A549 (cell line): ENCODE results near the gene TACC3. TPM values are rescaled to one million over a fixed set of nuclear protein-coding genes. Genes with fewer than 3 reads are reported as not detected.

Experiments
- ATAC-seq, 2 experiments: fragments of 200-7000 bp in 1 of 2; fragments of >200 bp in 1 of 2; cut with Nextera tagmentation in 1 of 2; cut with Tn5 transposase in 1 of 2; 3 replicates each; pipeline versions ENCODE4 v1.8.0 to v1.9.1; 2018 to 2020; ENCODE audit warnings: mild to moderate bottlenecking in 1 of 2, moderate library complexity in 1 of 2
- CTCF ChIA-PET: fragments of 300-600 bp; sonication (Branson Sonifier 250); formaldehyde crosslinking; extraction: SDS; loops from one replicate; lab custom pipeline; 2021; ENCODE audit warnings: antibody characterized with exemption, inconsistent platforms; lab: Yijun Ruan, JAX
- POLR2A ChIA-PET: fragments of 350-600 bp; formaldehyde crosslinking; extraction: SDS; loops from one replicate; lab custom pipeline; 2021; ENCODE audit warnings: antibody characterized with exemption, inconsistent platforms; lab: Yijun Ruan, JAX
- DNase-seq, 2 experiments: peaks; one replicate each; pipeline versions ENCODE4 v3.0.0 to v3.0.0-alpha.2; 2011 to 2016; ENCODE audit warnings: low read depth in 1 of 2, low spot score in 1 of 2
- FAIRE-seq: peaks from 2 replicates; lab custom pipeline; 2011; peaks lifted over from hg19 to GRCh38; lab: Jason Lieb, UNC
- H3K27ac ChIP-seq, 2 experiments: fragments of >200 bp; sonication (Bioruptor Twin); formaldehyde crosslinking; 3 replicates each; pipeline ENCODE4 v1.5.1; 2016 to 2017
- H3K4me1 ChIP-seq: fragments of >200 bp; sonication (Bioruptor Twin); formaldehyde crosslinking; 3 replicates; pipeline ENCODE4 v1.6.1; 2016
- H3K4me2 ChIP-seq: fragments of >200 bp; sonication (Bioruptor Twin); formaldehyde crosslinking; 3 replicates; pipeline ENCODE4 v1.6.1; 2016
- H3K4me3 ChIP-seq: fragments of >200 bp; sonication (Bioruptor Twin); formaldehyde crosslinking; 3 replicates; pipeline ENCODE4 v1.5.1; 2016
- H3K9me3 ChIP-seq: fragments of >200 bp; sonication (Bioruptor Twin); formaldehyde crosslinking; 3 replicates; pipeline ENCODE4 v1.6.1; 2016
- ATOH8 ChIP-seq: fragments of 250-450 bp; sonication (Bioruptor Pico); IDR thresholded peaks from 2 replicates; pipeline ENCODE4 v1.5.0; 2020; ENCODE audit warnings: low read depth, mild to moderate bottlenecking, moderate library complexity
- BHLHE40 ChIP-seq: IDR thresholded peaks from 2 replicates; pipeline ENCODE4 v1.6.1; 2012; ENCODE audit warnings: low read depth, low read length, inconsistent platforms
- CBX8 ChIP-seq: fragments of 200-600 bp; sonication (generic); IDR thresholded peaks from 2 replicates; pipeline ENCODE4 v1.6.1; 2016
- CTCF ChIP-seq: fragments of >200 bp; sonication (Bioruptor Twin); formaldehyde crosslinking; IDR thresholded peaks from 3 replicates; pipeline ENCODE4 v1.5.1; 2016
- FOSB ChIP-seq: fragments of 250-450 bp; sonication (Bioruptor Pico); IDR thresholded peaks from 2 replicates; pipeline ENCODE4 v1.5.0; 2020; ENCODE audit warnings: mild to moderate bottlenecking, moderate library complexity
- FOXS1 ChIP-seq: fragments of 250-450 bp; sonication (Bioruptor Pico); IDR thresholded peaks from 2 replicates; pipeline ENCODE4 v1.5.0; 2020; ENCODE audit warnings: mild to moderate bottlenecking, moderate library complexity
- HDAC2 ChIP-seq: fragments of 200-600 bp; sonication (generic); IDR thresholded peaks from 2 replicates; pipeline ENCODE4 v1.6.1; 2016
- HEYL ChIP-seq: fragments of 250-450 bp; sonication (Bioruptor Pico); IDR thresholded peaks from 2 replicates; pipeline ENCODE4 v1.8.0; 2021; ENCODE audit warnings: mild to moderate bottlenecking, moderate library complexity
- HOXA7 ChIP-seq: fragments of 250-450 bp; sonication (Bioruptor Pico); IDR thresholded peaks from 2 replicates; pipeline ENCODE4 v1.5.0; 2020; ENCODE audit warnings: mild to moderate bottlenecking, moderate library complexity
- KDM1A ChIP-seq: fragments of 200-600 bp; sonication (generic); IDR thresholded peaks from 2 replicates; pipeline ENCODE4 v1.6.1; 2016; ENCODE audit warnings: low read depth, mild to moderate bottlenecking
- MAFK ChIP-seq: fragments of 450-650 bp; IDR thresholded peaks from 2 replicates; pipeline ENCODE4 v1.6.1; 2014; ENCODE audit not compliant: partially characterized antibody
- MAZ ChIP-seq: fragments of 150-350 bp; IDR thresholded peaks from 2 replicates; pipeline ENCODE4 v1.6.1; 2014; ENCODE audit warnings: antibody characterized with exemption, low read depth, low read length, borderline replicate concordance
- NFE2L2 ChIP-seq: fragments of 150-350 bp; conservative IDR thresholded peaks from 2 replicates; pipeline ENCODE4 v1.6.1; 2014; ENCODE audit warnings: low read length
- NPAS2 ChIP-seq: fragments of 250-450 bp; sonication (Bioruptor Pico); IDR thresholded peaks from 2 replicates; pipeline ENCODE4 v1.8.0; 2022; ENCODE audit warnings: mild to moderate bottlenecking, moderate library complexity, borderline replicate concordance
- PBX3 ChIP-seq: IDR thresholded peaks from 2 replicates; pipeline ENCODE4 v1.6.1; 2012
- POLR2A ChIP-seq: IDR thresholded peaks from 2 replicates; pipeline ENCODE4 v1.6.1; 2012; ENCODE audit warnings: mild to moderate bottlenecking, low read length
- RAD21 ChIP-seq, 2 experiments: fragments of >200 bp in 1 of 2; sonication (Bioruptor Twin) in 1 of 2; formaldehyde crosslinking in 1 of 2; IDR thresholded peaks in 1 of 2; conservative IDR thresholded peaks in 1 of 2; 2 replicates in 1 of 2; 3 replicates in 1 of 2; pipeline ENCODE4 v1.6.1; 2012 to 2018; ENCODE audit warnings: inconsistent platforms in 1 of 2
- RNF2 ChIP-seq: fragments of 200-600 bp; sonication (generic); IDR thresholded peaks from 2 replicates; pipeline ENCODE4 v1.6.1; 2016; ENCODE audit warnings: low read depth, mild to moderate bottlenecking, antibody characterized with exemption, moderate library complexity, borderline replicate concordance
- SMC3 ChIP-seq: fragments of >200 bp; sonication (Bioruptor Twin); formaldehyde crosslinking; IDR thresholded peaks from 3 replicates; pipeline ENCODE4 v1.6.1; 2018; ENCODE audit warnings: inconsistent platforms
- SREBF2 ChIP-seq: fragments of 450-650 bp; IDR thresholded peaks from 2 replicates; pipeline ENCODE4 v1.6.1; 2014; ENCODE audit warnings: mild to moderate bottlenecking, moderate library complexity
- ZNF302 ChIP-seq: fragments of 250-450 bp; sonication (Bioruptor Pico); IDR thresholded peaks from 2 replicates; pipeline ENCODE4 v1.9.0; 2021; ENCODE audit warnings: inconsistent platforms, mild to moderate bottlenecking, moderate library complexity
- ZSCAN20 ChIP-seq: fragments of 250-450 bp; sonication (Bioruptor Pico); IDR thresholded peaks from 2 replicates; pipeline ENCODE4 v1.8.0; 2022; ENCODE audit warnings: mild to moderate bottlenecking, moderate library complexity
- WGBS: methylation state at CpG from one replicate; pipeline ENCODE4 v1.1.6; 2017; ENCODE audit errors: missing lambda C conversion rate; 5-methylcytosine and 5-hydroxymethylcytosine counted together
- polyA plus RNA-seq, 4 experiments: library from polyadenylated mRNA; depleted of rRNA in 3 of 4; stranded (reverse); fragments of >200 nt; fragmentation: RNase III in 1 of 4; extraction: RNeasy Plus Mini Kit Qiagen cat#74134 plus additional on column Dnase treatment in 1 of 4; gene quantifications; 2 replicates in 3 of 4; 3 replicates in 1 of 4; pipeline ENCODE4 v1.2.3, GENCODE V29; 2011 to 2017
- TF ChIP-seq, protein P1 (sequence below): fragments of 450-650 bp; IDR thresholded peaks from 2 replicates; pipeline ENCODE4 v1.6.1; 2014; ENCODE audit warnings: antibody characterized with exemption

Gene TACC3
- polyA plus RNA-seq, 2 of the 4 experiments (the other 2 are of a cell fraction): 25.9 to 70.6 TPM

DNA sequence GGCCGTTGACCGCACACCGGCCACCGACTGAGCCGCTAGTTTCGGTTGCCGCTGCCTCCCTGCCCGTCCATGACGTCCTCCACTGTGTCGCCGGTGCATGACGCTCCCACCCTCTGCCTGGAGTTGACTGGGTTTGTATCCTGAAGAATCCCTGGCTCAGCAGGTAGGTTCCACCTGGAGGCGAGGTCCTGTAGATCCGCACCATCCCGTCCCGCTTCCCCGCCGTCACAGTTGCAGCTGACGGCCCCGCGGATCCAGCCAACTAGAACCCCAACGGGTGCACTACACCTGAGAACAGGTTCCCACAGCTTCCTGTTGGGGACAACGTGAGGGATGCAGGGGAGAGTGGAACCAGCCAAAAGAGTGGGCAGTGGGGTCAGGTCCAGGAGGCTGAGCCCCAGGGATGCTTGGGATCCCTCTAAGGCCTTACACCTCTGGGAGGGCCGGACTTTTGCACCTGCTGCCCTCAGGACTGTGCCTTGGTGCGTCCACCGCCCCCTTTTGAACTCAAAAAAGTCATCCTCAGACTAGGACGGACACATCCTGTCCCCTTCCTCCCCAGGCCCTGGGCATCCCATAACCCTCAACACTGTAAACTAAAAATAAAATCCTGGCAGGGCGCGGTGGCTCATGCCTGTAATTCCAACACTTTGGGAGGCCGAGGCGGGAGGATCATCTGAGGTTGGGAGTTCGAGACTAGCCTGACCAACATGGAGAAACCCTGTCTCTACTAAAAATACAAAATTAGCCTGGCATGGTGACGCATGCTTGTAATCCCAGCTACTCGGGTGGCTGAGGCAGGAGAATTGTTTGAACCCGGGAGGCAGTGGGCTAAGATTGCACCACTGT, 8.1 kb upstream of the TACC3 start:
- H3K4me3 ChIP-seq: peak overlapping the region; percentile 85
- H3K9me3 ChIP-seq: no peaks in the 10 kb centered on the region
- H3K27ac ChIP-seq: peak overlapping the region; percentile 99 to 100
- DNase-seq (no peak), ATAC-seq (peak; percentile 40 to 50), FAIRE-seq (no peak)
- ChIA-PET POLR2A (interaction anchor here (1.0 to 2.2 kb wide), 3 partner anchors 8 to 22 kb away, joined by 4 to 21 read pairs (median 20); partner anchors contain the start of genes TACC3 and TMEM129), CTCF (interaction anchor here (0.9 to 3.5 kb wide), 5 partner anchors 11 to 20 kb away, joined by 3 to 17 read pairs (median 4); no protein-coding TSS in a partner anchor)
- H3K4me1 ChIP-seq: peaks cover 38% of the 10 kb centered on the region
- TF ChIP-seq POLR2A: no peak
- TF ChIP-seq, protein P1, sequence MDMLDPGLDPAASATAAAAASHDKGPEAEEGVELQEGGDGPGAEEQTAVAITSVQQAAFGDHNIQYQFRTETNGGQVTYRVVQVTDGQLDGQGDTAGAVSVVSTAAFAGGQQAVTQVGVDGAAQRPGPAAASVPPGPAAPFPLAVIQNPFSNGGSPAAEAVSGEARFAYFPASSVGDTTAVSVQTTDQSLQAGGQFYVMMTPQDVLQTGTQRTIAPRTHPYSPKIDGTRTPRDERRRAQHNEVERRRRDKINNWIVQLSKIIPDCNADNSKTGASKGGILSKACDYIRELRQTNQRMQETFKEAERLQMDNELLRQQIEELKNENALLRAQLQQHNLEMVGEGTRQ: no peak
- TF ChIP-seq NPAS2 (CRISPR knock-in tag): no peak
- no peak for TF ChIP-seq FOSB (CRISPR knock-in tag)
- TF ChIP-seq HOXA7: no peak
- no peak for TF ChIP-seq FOXS1 (CRISPR knock-in tag)
- no peak for TF ChIP-seq MAZ
- no peak for TF ChIP-seq RNF2
- TF ChIP-seq SMC3: no peak
- no peak for TF ChIP-seq BHLHE40
- peak overlapping the region; percentile 79 for H3K4me2 ChIP-seq
- 19% methylated on average over 10 of the region's 35 CpGs for WGBS

DNA sequence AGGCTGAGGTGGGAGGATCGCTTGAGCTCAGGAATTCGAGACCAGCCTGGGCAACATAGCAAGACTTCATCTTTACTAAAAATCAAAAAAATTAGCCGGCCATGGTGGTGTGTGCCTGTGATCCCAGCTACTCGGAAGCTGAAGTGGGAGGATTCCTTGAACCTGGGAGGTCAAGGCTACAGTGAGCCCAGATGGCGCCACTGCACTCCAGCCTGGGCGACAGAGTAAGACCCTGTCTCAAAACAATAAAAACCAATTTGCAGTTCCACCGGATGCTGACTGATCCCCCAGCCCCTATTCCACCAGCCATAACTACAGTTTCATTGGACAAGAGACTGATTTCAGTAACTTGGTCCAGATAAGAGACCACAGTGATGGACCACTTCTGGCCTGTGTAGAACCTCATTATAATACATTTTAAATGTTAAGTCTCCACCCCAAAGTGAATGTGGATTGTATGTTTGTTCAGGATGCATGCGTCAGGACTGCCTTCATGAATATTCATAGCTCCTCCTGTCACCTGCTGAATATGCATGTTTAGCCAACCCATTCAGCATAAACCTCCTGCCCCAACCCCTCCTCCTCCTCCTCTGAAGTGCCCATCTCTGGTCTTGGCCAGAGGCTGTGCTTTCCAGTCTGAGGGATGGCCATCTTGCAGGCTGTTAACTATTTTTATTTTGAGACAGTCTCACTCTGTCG, 6.9 kb upstream of the TACC3 start:
- WGBS: 67% methylated on average over 7 of the region's 9 CpGs
- TF ChIP-seq BHLHE40: no peak
- TF ChIP-seq HOXA7: no peak
- TF ChIP-seq RAD21 (conservative IDR thresholded peaks at IDR 0.05 in 1 of 2, IDR thresholded peaks at IDR 0.05 in 1 of 2): no peak
- TF ChIP-seq KDM1A: no peak
- peak; percentile 48 for TF ChIP-seq MAFK
- TF ChIP-seq PBX3: no peak
- TF ChIP-seq NFE2L2: no peak
- ChIA-PET CTCF (interaction anchor here (1.0 to 3.5 kb wide), 3 partner anchors 12 to 21 kb away, joined by 4 to 17 read pairs (median 17); no protein-coding TSS in a partner anchor), POLR2A (no interaction called here)
- FAIRE-seq (no peak), ATAC-seq (no peak), DNase-seq (peak in 1 of 2 experiments; percentile 48)
- H3K27ac ChIP-seq: 0 out of 6 replicates have a peak overlapping the region, but pooled peaks of 1 of the 2 experiments have one; percentile 100
- peak overlapping the region; percentile 79 for H3K4me2 ChIP-seq
- no peak overlapping the region; the same call in 2 of the 3 replicates for H3K4me3 ChIP-seq
- no peaks in the 10 kb centered on the region for H3K9me3 ChIP-seq
- peaks cover 28% of the 10 kb centered on the region for H3K4me1 ChIP-seq

GRCh38 chr4:1715002-1715758, 6.1 kb upstream of the TACC3 start:
- TF ChIP-seq ZSCAN20 (CRISPR knock-in tag) (no peak), ZNF302 (CRISPR knock-in tag) (no peak), ATOH8 (CRISPR knock-in tag) (no peak), SREBF2 (no peak), HDAC2 (no peak), HEYL (CRISPR knock-in tag) (no peak), CTCF (no peak), CBX8 (no peak)

More at GRCh38 chr4:1715002-1715758, 6.1 kb upstream of the TACC3 start:
- Histone ChIP-seq H3K27ac (no peak overlapping the region), H3K4me2 (no peak overlapping the region), H3K4me3 (no peak overlapping the region), H3K4me1 (peaks cover 28% of the 10 kb centered on the region), H3K9me3 (no peaks in the 10 kb centered on the region)
- CTCF ChIA-PET: interaction anchor here (2.1 to 3.5 kb wide), 2 partner anchors 10 to 22 kb away, joined by 6 to 17 read pairs; no protein-coding TSS in a partner anchor
- no peak for FAIRE-seq
- no peak for ATAC-seq
- POLR2A ChIA-PET: no interaction called here
- 81% methylated on average over 15 of the region's 16 CpGs for WGBS
- no peak for DNase-seq
